ENCODE results near the gene NBAS. TPM values are rescaled to one million over a fixed set of nuclear protein-coding genes. Genes with fewer than 3 reads are reported as not detected.

NBAS gene
- total and polyA plus RNA-seq, 2 donors (not counting 3 experiments of a cell fraction or from before 2014, with no cell fraction given), result 29.4 to 43.0 TPM

DNA sequence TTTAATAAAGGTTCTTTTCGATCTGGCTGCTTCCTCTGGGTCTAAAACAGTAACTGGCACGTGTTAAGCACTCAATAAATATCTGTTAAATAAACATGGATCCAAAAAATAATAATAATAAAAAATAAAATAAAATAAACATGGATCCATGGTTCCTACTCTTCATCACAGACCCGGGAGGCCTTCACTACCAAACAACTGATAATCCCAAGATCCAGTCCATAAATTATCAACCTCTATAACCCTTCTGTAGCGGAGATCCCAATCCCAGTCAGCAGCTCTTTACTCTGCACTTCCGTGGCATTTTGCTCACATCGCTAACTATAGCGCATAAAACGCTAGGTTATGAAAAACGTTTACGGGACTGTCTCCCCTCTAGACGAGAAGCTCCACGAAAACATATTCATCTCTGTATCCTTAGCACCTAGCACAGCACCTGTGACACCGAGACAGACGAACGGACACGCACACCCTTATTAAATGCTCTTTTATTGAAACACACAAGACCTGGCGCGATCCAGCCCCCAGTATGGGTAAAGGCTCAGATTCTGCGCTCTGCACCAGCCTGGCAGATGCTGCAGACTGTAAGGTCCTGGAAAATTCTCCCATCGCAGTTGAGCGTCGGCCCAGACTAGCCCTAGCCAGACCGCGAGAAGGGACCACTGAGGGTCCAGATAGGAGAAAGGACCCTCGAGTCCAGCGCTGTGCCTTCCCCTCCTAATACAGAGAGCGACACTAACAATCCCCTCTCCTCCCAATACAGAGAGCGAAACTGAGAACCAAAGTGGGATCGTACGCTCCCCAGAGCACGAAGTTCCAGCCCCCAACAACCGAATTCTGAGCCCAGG, 770 bp downstream of the NBAS start:
- dilution Hi-C loops (cut with MboI; ENCODE audit: extremely low pct_ligation_motif_present, low sequenced_read_pairs), result no loop called here
- Histone ChIP-seq H3K27me3 (ENCODE audit: control insufficient read depth in 2 of 2, insufficient read depth in 2 of 2, low read length in 2 of 2) (no peaks in the 10 kb centered on the region), H3K4me3 (replicated peaks in 1 of 3; ENCODE audit: insufficient read depth in 1 of 3, low read depth in 1 of 3, low read length in 3 of 3) (peak overlapping the region; percentile 86 to 100 (median 93)), H3K27ac (ENCODE audit: insufficient read depth, low read depth, low read length) (peak overlapping the region; percentile 73), H3K4me2 (ENCODE audit: insufficient read depth, low read length) (peak overlapping the region; percentile 81), H3K9ac (replicated peaks; ENCODE audit: extremely low read depth, insufficient read depth, low read length) (peak overlapping the region; percentile 67), H3K36me3 (ENCODE audit: control insufficient read depth in 2 of 2, extremely low read depth in 1 of 2, insufficient read depth in 2 of 2, low read length in 2 of 2) (peaks cover 0 to 2% of the 10 kb centered on the region in 2 experiments), H3K4me1 (ENCODE audit: control insufficient read depth, extremely low read depth, insufficient read depth, low read length) (peaks cover 19% of the 10 kb centered on the region), H3K79me2 (ENCODE audit: control insufficient read depth, insufficient read depth, low read length) (peaks cover 30% of the 10 kb centered on the region), H3K9me3 (replicated peaks; ENCODE audit: control insufficient read depth, insufficient read depth, low read length) (no peaks in the 10 kb centered on the region), H3K9me1 (replicated peaks; ENCODE audit: control insufficient read depth, extremely low read depth, insufficient read depth, low read length) (no peaks in the 10 kb centered on the region), H4K20me1 (replicated peaks; ENCODE audit: control insufficient read depth, extremely low read depth, insufficient read depth, low read length) (peaks cover 2% of the 10 kb centered on the region), H2AFZ (ENCODE audit: low read depth, low read length) (peak overlapping the region; percentile 100)
- no peak for FAIRE-seq
- ChIA-PET POLR2A (interaction anchor here (0.9 kb wide), 1 partner anchor 13 kb away, joined by 4 read pairs; no protein-coding TSS in a partner anchor), CTCF (interaction anchor here (0.7 to 3.8 kb wide), 6 partner anchors 16 to 30 kb away, joined by 3 to 87 read pairs (median 4); no protein-coding TSS in a partner anchor)
- TF ChIP-seq MYC (IDR thresholded peaks at IDR 0.05; ENCODE audit: low read depth, low read length), result no peak
- peak; percentile 6 for TF ChIP-seq FOS (IDR thresholded peaks at IDR 0.05; ENCODE audit: borderline replicate concordance, insufficient read depth, low read length)
- peak; percentile 69 for DNase-seq (ENCODE audit: low read depth, low spot score)
- intact Hi-C loops (cut with micrococcal nuclease), result loop anchor here (2.0 kb wide), 2 partner anchors 68 to 336 kb away; no protein-coding TSS in a partner anchor
- BruUV-seq (replicated peaks), result no TSS peak

GRCh38 chr2:15559379-15560139, 1.6 kb downstream of the NBAS start:
- ChIA-PET POLR2A (no interaction called here), CTCF (interaction anchor here (0.7 to 3.8 kb wide), 4 partner anchors 12 to 29 kb away, joined by 3 to 87 read pairs (median 3); no protein-coding TSS in a partner anchor)
- Histone ChIP-seq H3K9ac (replicated peaks; ENCODE audit: extremely low read depth, insufficient read depth, low read length) (peak overlapping the region; percentile 67), H3K4me3 (replicated peaks in 1 of 3; ENCODE audit: insufficient read depth in 1 of 3, low read depth in 1 of 3, low read length in 3 of 3) (peak overlapping the region; percentile 86 to 100 (median 93)), H3K4me2 (ENCODE audit: insufficient read depth, low read length) (peak overlapping the region; percentile 81), H3K9me3 (replicated peaks; ENCODE audit: control insufficient read depth, insufficient read depth, low read length) (no peaks in the 10 kb centered on the region), H3K27me3 (ENCODE audit: control insufficient read depth in 2 of 2, insufficient read depth in 2 of 2, low read length in 2 of 2) (no peaks in the 10 kb centered on the region), H3K9me1 (replicated peaks; ENCODE audit: control insufficient read depth, extremely low read depth, insufficient read depth, low read length) (no peaks in the 10 kb centered on the region), H3K79me2 (ENCODE audit: control insufficient read depth, insufficient read depth, low read length) (peaks cover 30% of the 10 kb centered on the region), H3K4me1 (ENCODE audit: control insufficient read depth, extremely low read depth, insufficient read depth, low read length) (peaks cover 19% of the 10 kb centered on the region), H4K20me1 (replicated peaks; ENCODE audit: control insufficient read depth, extremely low read depth, insufficient read depth, low read length) (peaks cover 2% of the 10 kb centered on the region), H3K36me3 (ENCODE audit: control insufficient read depth in 2 of 2, extremely low read depth in 1 of 2, insufficient read depth in 2 of 2, low read length in 2 of 2) (peaks cover 2 to 3% of the 10 kb centered on the region in 2 experiments), H2AFZ (ENCODE audit: low read depth, low read length) (no peak overlapping the region), H3K27ac (ENCODE audit: insufficient read depth, low read depth, low read length) (no peak overlapping the region)
- DNase-seq (ENCODE audit: low read depth, low spot score) (no peak), FAIRE-seq (no peak)
- BruUV-seq (replicated peaks), result TSS peak; percentile 31
- TF ChIP-seq POLR2AphosphoS5 (IDR thresholded peaks at IDR 0.05; ENCODE audit: insufficient read depth, low read depth, low read length) (no peak), JUN (IDR thresholded peaks at IDR 0.05; ENCODE audit: borderline replicate concordance, insufficient read depth, insufficient read length, low read depth) (no peak), GATA2 (IDR thresholded peaks at IDR 0.05; ENCODE audit: insufficient read depth, insufficient read length, low read depth, low read length) (no peak), EZH2 (IDR thresholded peaks at IDR 0.05; ENCODE audit: borderline replicate concordance, low read depth, low read length, severe bottlenecking) (no peak), CTCF (IDR thresholded peaks at IDR 0.05; ENCODE audit: extremely low read depth in 1 of 2, insufficient read depth in 1 of 2, low read depth in 1 of 2, low read length in 2 of 2) (no peak), MYC (IDR thresholded peaks at IDR 0.05; ENCODE audit: low read depth, low read length) (no peak), POLR2A (IDR thresholded peaks at IDR 0.05; ENCODE audit: low read depth, low read length) (no peak)
- TF ChIP-seq, protein P1, sequence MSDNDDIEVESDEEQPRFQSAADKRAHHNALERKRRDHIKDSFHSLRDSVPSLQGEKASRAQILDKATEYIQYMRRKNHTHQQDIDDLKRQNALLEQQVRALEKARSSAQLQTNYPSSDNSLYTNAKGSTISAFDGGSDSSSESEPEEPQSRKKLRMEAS (IDR thresholded peaks at IDR 0.05; ENCODE audit: insufficient read depth, insufficient read length), result no peak
- dilution Hi-C loops (cut with MboI; ENCODE audit: extremely low pct_ligation_motif_present, low sequenced_read_pairs), result no loop called here
- intact Hi-C loops (cut with micrococcal nuclease), result loop anchor here (2.0 kb wide), 2 partner anchors 67 to 335 kb away; no protein-coding TSS in a partner anchor

Measured in endothelial cell of umbilical vein (primary cell).